B cell (primary cell): ENCODE measurements around the gene SYT14. TPM values are rescaled to one million over a fixed set of nuclear protein-coding genes. Genes with fewer than 3 reads are reported as not detected.

Experiments
- ATAC-seq: fragments of 200-7000 bp; cut with Tn5 transposase; one replicate; pipeline ENCODE4 v1.10.0; 2021; ENCODE audit warnings: low read depth, mild to moderate bottlenecking, moderate number of reproducible peaks, moderate library complexity
- CTCF ChIA-PET: fragments of 350-600 bp; sonication (Branson Sonifier 250); formaldehyde crosslinking; loops from one replicate; lab custom pipeline; 2021; ENCODE audit warnings: antibody characterized with exemption, inconsistent platforms; lab: Charles Lee
- POLR2A ChIA-PET: fragments of 350-600 bp; sonication (Branson Sonifier 250); formaldehyde crosslinking; loops from one replicate; lab custom pipeline; 2021; ENCODE audit warnings: antibody characterized with exemption; lab: Charles Lee
- DNase-seq: peaks from one replicate; pipeline ENCODE4 v3.0.0; 2013
- H2AFZ ChIP-seq: 2 replicates; pipeline ENCODE4 v1.6.1; 2012; ENCODE audit warnings: mild to moderate bottlenecking, low read depth, low read length; ENCODE audit not compliant: insufficient read depth, poor library complexity, severe bottlenecking
- H3K27ac ChIP-seq, 2 donors: 1 replicate in 1 of 2; 2 replicates in 1 of 2; pipeline ENCODE4 v1.5.1; 2012 to 2013; ENCODE audit warnings: low read length in 2 of 2, mild to moderate bottlenecking in 2 of 2, moderate library complexity in 1 of 2
- H3K27me3 ChIP-seq, 4 experiments: fragments of 200-600 bp in 1 of 4; sonication (generic) in 1 of 4; replicated peaks in 1 of 4; 1 replicate in 2 of 4; 2 replicates in 2 of 4; pipeline versions ENCODE4 v1.6.1 to v1.7.0; 2013 to 2016; ENCODE audit warnings: low read length in 3 of 4, mild to moderate bottlenecking in 2 of 4, mixed read lengths in 1 of 4, moderate library complexity in 1 of 4; ENCODE audit not compliant: insufficient read depth in 4 of 4, control insufficient read depth in 3 of 4; ENCODE audit errors: control extremely low read depth in 1 of 4
- H3K36me3 ChIP-seq, 2 experiments: replicated peaks in 1 of 2; 1 replicate in 1 of 2; 2 replicates in 1 of 2; pipeline versions ENCODE4 v1.6.1 to v1.7.1; 2013; ENCODE audit warnings: low read length in 1 of 2; ENCODE audit not compliant: insufficient read depth in 2 of 2, control insufficient read depth in 1 of 2; ENCODE audit errors: control extremely low read depth in 1 of 2, extremely low read depth in 1 of 2
- H3K4me1 ChIP-seq, 2 donors: fragments of 200-600 bp in 1 of 2; sonication (generic) in 1 of 2; 1 replicate in 1 of 2; 2 replicates in 1 of 2; pipeline versions ENCODE4 v1.5.1 to v1.6.1; 2013 to 2017; ENCODE audit warnings: low read length in 2 of 2; ENCODE audit not compliant: control insufficient read depth in 2 of 2, insufficient read depth in 2 of 2
- H3K4me2 ChIP-seq: replicated peaks from 2 replicates; pipeline ENCODE3; 2012; ENCODE audit warnings: mild to moderate bottlenecking, low read depth, low read length; ENCODE audit not compliant: poor library complexity, severe bottlenecking
- H3K4me3 ChIP-seq, 5 experiments: fragments of 200-600 bp in 1 of 5; sonication (generic) in 1 of 5; 1 replicate in 3 of 5; 2 replicates in 2 of 5; pipeline versions ENCODE4 v1.5.1 to v1.7.0; 2011 to 2016; ENCODE audit warnings: low read length in 4 of 5, mild to moderate bottlenecking in 4 of 5, low read depth in 2 of 5, control low read depth in 1 of 5, moderate library complexity in 1 of 5; ENCODE audit not compliant: insufficient read depth in 1 of 5; ENCODE audit errors: control extremely low read depth in 1 of 5, extremely low read depth in 1 of 5
- H3K79me2 ChIP-seq: fragments of 200-600 bp; sonication (generic); one replicate; pipeline ENCODE4 v1.6.0; 2016; ENCODE audit warnings: low read length; ENCODE audit not compliant: control insufficient read depth, insufficient read depth
- H3K9ac ChIP-seq: fragments of 200-600 bp; sonication (generic); 2 replicates; pipeline ENCODE4 v1.6.1; 2017; ENCODE audit warnings: mild to moderate bottlenecking, low read length, moderate library complexity
- H3K9me3 ChIP-seq, 3 donors: one replicate each; pipeline versions ENCODE4 v1.6.1 to v1.7.1; 2013; ENCODE audit warnings: low read length in 2 of 3; ENCODE audit not compliant: control insufficient read depth in 2 of 3, insufficient read depth in 1 of 3; ENCODE audit errors: control extremely low read depth in 1 of 3
- H4K20me1 ChIP-seq: 2 replicates; pipeline ENCODE4 v1.6.0; 2012; ENCODE audit warnings: mild to moderate bottlenecking, low read length; ENCODE audit not compliant: insufficient read depth, control insufficient read depth, poor library complexity, severe bottlenecking
- H3K27ac Mint-ChIP-seq: one replicate; pipeline ENCODE4 v1.8.0; 2021; ENCODE audit warnings: mixed read lengths
- H3K27me3 Mint-ChIP-seq: one replicate; pipeline ENCODE4 v1.8.0; 2021; ENCODE audit warnings: mixed read lengths
- H3K4me1 Mint-ChIP-seq: one replicate; pipeline ENCODE4 v1.8.0; 2021; ENCODE audit warnings: mixed read lengths
- H3K4me3 Mint-ChIP-seq: one replicate; pipeline ENCODE4 v1.8.0; 2021; ENCODE audit warnings: mixed read lengths
- H3K9me3 Mint-ChIP-seq: one replicate; pipeline ENCODE4 v1.8.0; 2022; ENCODE audit warnings: mixed read lengths; ENCODE audit not compliant: insufficient read depth
- CTCF ChIP-seq: fragments of 200-600 bp; IDR thresholded peaks from one replicate; pipeline ENCODE4 v1.8.0; 2022; ENCODE audit warnings: antibody characterized with exemption, mild to moderate bottlenecking
- EZH2 ChIP-seq: IDR thresholded peaks from 2 replicates; pipeline ENCODE4 v1.6.1; 2012; ENCODE audit warnings: borderline replicate concordance, low read depth, mild to moderate bottlenecking, moderate library complexity, low read length; ENCODE audit not compliant: insufficient read depth, poor library complexity, severe bottlenecking
- WGBS: methylation state at CpG from one replicate; pipeline ENCODE4 v1.1.5; 2013; ENCODE audit warnings: missing lambda C conversion rate; ENCODE audit not compliant: insufficient coverage; 5-methylcytosine and 5-hydroxymethylcytosine counted together
- intact Hi-C: fragments of 100-400 bp; cut with micrococcal nuclease; formaldehyde crosslinking; loops from one replicate; pipeline ENCODE4 v1.10.0; 2022
- polyA plus RNA-seq: library from polyadenylated mRNA; depleted of rRNA; stranded (reverse); fragments of >200 nt; gene quantifications from 2 replicates; pipeline ENCODE4 v1.2.3, GENCODE V29; 2012
- total RNA-seq, 2 donors: library from RNA; stranded (reverse); fragments of 120-200 nt in 1 of 2; gene quantifications; 1 replicate in 1 of 2; 2 replicates in 1 of 2; pipeline versions ENCODE4 v1.2.3 to v1.2.4, GENCODE V29; 2013 to 2022

SYT14 gene
- total and polyA plus RNA-seq, 2 donors (not counting 1 experiment from before 2014, with no cell fraction given), result not detected

GRCh38 chr1:210031473-210031872 lies 93.5 kb downstream of the SYT14 start:
- Histone ChIP-seq H3K36me3 (no peaks in the 10 kb centered on the region), H4K20me1 (no peaks in the 10 kb centered on the region), H3K27me3 (no peaks in the 10 kb centered on the region), H3K9me3 (no peaks in the 10 kb centered on the region), H3K4me1 (no peaks in the 10 kb centered on the region), H3K79me2 (no peaks in the 10 kb centered on the region), H3K4me2 (no peak overlapping the region), H3K9ac (no peak overlapping the region), H3K27ac (no peak overlapping the region), H2AFZ (no peak overlapping the region), H3K4me3 (no peak overlapping the region)
- TF ChIP-seq CTCF, result no peak
- no peak for TF ChIP-seq EZH2
- Mint-ChIP-seq H3K27me3 (peaks cover 13% of the 10 kb centered on the region), H3K27ac (no peak overlapping the region), H3K9me3 (peaks cover 3% of the 10 kb centered on the region), H3K4me1 (no peaks in the 10 kb centered on the region), H3K4me3 (no peak overlapping the region)
- ChIA-PET POLR2A (no interaction called here), CTCF (no interaction called here)
- intact Hi-C loops, result no loop called here
- DNase-seq (no peak), ATAC-seq (no peak)
- WGBS, result no CpG with 5 or more reads among the region's 1 CpG

DNA sequence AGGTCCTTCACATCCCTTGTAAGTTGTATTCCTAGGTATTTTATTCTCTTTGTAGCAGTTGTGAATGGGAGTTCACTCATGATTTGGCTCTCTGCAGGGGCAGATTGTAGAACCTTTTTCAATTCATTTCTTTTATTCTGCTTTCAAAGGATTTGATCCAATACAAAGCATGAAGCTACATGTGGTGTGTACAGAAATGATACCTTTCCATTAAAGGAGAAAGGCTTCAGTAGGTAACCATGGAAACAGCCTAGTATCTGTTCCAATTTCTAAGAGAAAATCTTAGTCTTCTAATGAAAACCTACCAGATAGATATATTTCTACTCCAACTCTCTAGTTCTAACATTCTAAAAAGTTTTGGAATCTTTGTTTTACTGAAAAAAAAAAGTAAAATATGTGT lies 105.0 kb downstream of the SYT14 start:
- CTCF ChIA-PET, result no interaction called here
- H3K4me3 Mint-ChIP-seq, result no peak overlapping the region

More for the DNA sequence above, 105.0 kb downstream of the SYT14 start:
- no peaks in the 10 kb centered on the region for H3K27me3 ChIP-seq
- Mint-ChIP-seq H3K27ac (no peak overlapping the region), H3K4me1 (no peaks in the 10 kb centered on the region), H3K27me3 (no peaks in the 10 kb centered on the region), H3K9me3 (peaks cover 4% of the 10 kb centered on the region)
- no peaks in the 10 kb centered on the region for H3K4me1 ChIP-seq
- TF ChIP-seq CTCF, result no peak
- H3K27ac ChIP-seq, result no peak overlapping the region
- H3K9me3 ChIP-seq, result peaks cover 0 to 5% (median 0%) of the 10 kb centered on the region in 3 donors
- H3K4me3 ChIP-seq, result no peak overlapping the region
- DNase-seq (no peak), ATAC-seq (no peak)
- H3K9ac ChIP-seq, result no peak overlapping the region
- H4K20me1 ChIP-seq, result no peaks in the 10 kb centered on the region
- no peaks in the 10 kb centered on the region for H3K36me3 ChIP-seq
- intact Hi-C loops, result no loop called here
- POLR2A ChIA-PET, result no interaction called here
- H3K79me2 ChIP-seq, result no peaks in the 10 kb centered on the region
- H3K4me2 ChIP-seq, result no peak overlapping the region
- no peak overlapping the region for H2AFZ ChIP-seq
